Measurements from ENCODE around the gene BRD3.

The BRD3 gene

GRCh38 chr9:134033516-134034214 lies 34.2 kb downstream of the BRD3 start:
- no peak for DNase-seq
- no peak for TF ChIP-seq POLR2A (IDR thresholded peaks at IDR 0.05; ENCODE audit: low read length)
- TF ChIP-seq GATA1 (IDR thresholded peaks at IDR 0.05; ENCODE audit: low read depth, low read length): no peak

- DNase-seq: no peak
- TF ChIP-seq GATA1 (IDR thresholded peaks at IDR 0.05; ENCODE audit: low read depth, low read length): no peak
- TF ChIP-seq POLR2A (IDR thresholded peaks at IDR 0.05; ENCODE audit: low read length): no peak
These were observed 35.2 kb downstream of the BRD3 start for GRCh38 chr9:134032456-134033222.

- no peak for DNase-seq
- TF ChIP-seq GATA1 (IDR thresholded peaks at IDR 0.05; ENCODE audit: low read depth, low read length) (no peak), POLR2A (IDR thresholded peaks at IDR 0.05; ENCODE audit: low read length) (no peak)
These were observed 36.0 kb downstream of the BRD3 start for GRCh38 chr9:134031783-134032182.

- TF ChIP-seq POLR2A (IDR thresholded peaks at IDR 0.05; ENCODE audit: low read length) (no peak), GATA1 (IDR thresholded peaks at IDR 0.05; ENCODE audit: low read depth, low read length) (no peak)
- no peak for DNase-seq
These were observed 36.9 kb downstream of the BRD3 start for GRCh38 chr9:134030821-134031470.

GRCh38 chr9:134029248-134030226 lies 38.3 kb downstream of the BRD3 start:
- DNase-seq: no peak
- TF ChIP-seq POLR2A (IDR thresholded peaks at IDR 0.05; ENCODE audit: low read length) (no peak), GATA1 (IDR thresholded peaks at IDR 0.05; ENCODE audit: low read depth, low read length) (no peak)

GRCh38 chr9:134028575-134029247 lies 39.1 kb downstream of the BRD3 start:
- no peak for DNase-seq
- TF ChIP-seq POLR2A (IDR thresholded peaks at IDR 0.05; ENCODE audit: low read length) (no peak), GATA1 (IDR thresholded peaks at IDR 0.05; ENCODE audit: low read depth, low read length) (no peak)

GRCh38 chr9:134028076-134028475 lies 39.8 kb downstream of the BRD3 start:
- no peak for DNase-seq
- no peak for TF ChIP-seq GATA1 (IDR thresholded peaks at IDR 0.05; ENCODE audit: low read depth, low read length)
- no peak for TF ChIP-seq POLR2A (IDR thresholded peaks at IDR 0.05; ENCODE audit: low read length)

- TF ChIP-seq GATA1 (IDR thresholded peaks at IDR 0.05; ENCODE audit: low read depth, low read length) (no peak), POLR2A (IDR thresholded peaks at IDR 0.05; ENCODE audit: low read length) (no peak)
- DNase-seq: no peak
These were observed 40.3 kb downstream of the BRD3 start for GRCh38 chr9:134027561-134027960.

- no peak for TF ChIP-seq POLR2A (IDR thresholded peaks at IDR 0.05; ENCODE audit: low read length)
- TF ChIP-seq GATA1 (IDR thresholded peaks at IDR 0.05; ENCODE audit: low read depth, low read length): no peak
- no peak for DNase-seq
These were observed 40.8 kb downstream of the BRD3 start for GRCh38 chr9:134026981-134027380.

GRCh38 chr9:134026581-134026980 lies 41.2 kb downstream of the BRD3 start:
- DNase-seq: no peak
- no peak for TF ChIP-seq POLR2A (IDR thresholded peaks at IDR 0.05; ENCODE audit: low read length)
- TF ChIP-seq GATA1 (IDR thresholded peaks at IDR 0.05; ENCODE audit: low read depth, low read length): no peak

GRCh38 chr9:134025606-134026541 lies 42.0 kb downstream of the BRD3 start:
- no peak for TF ChIP-seq POLR2A (IDR thresholded peaks at IDR 0.05; ENCODE audit: low read length)
- TF ChIP-seq GATA1 (IDR thresholded peaks at IDR 0.05; ENCODE audit: low read depth, low read length): no peak
- peak; percentile 44 to 54 for DNase-seq

Measured in erythroblast (primary cell).